NCI-H2107 treated with DMSO at 0.1 percent for 48 hours (cell line): ENCODE results near the gene RNASE9.
A peak's percentile ranks its signal among the peaks of the same experiment; 100 is the strongest.
"Not testable (repeated sequence)": the region's sequence is repeated elsewhere in the genome, so short reads cannot be mapped to it uniquely, and the experiment has no call there.

Source experiments
- DNase-seq: peaks from one replicate; lab custom pipeline; 2025; ENCODE audit not compliant: unreplicated experiment; lab: John Stamatoyannopoulos, UW

The RNASE9 gene

GRCh38 chr14:20578325-20578724 is 17.5 kb upstream of the RNASE9 start:
- no peak for DNase-seq

- not testable (repeated sequence) for DNase-seq
Measured at GRCh38 chr14:20572382-20572990, 11.6 kb upstream of the RNASE9 start.

- not testable (repeated sequence) for DNase-seq
Measured at GRCh38 chr14:20570720-20571119, 9.9 kb upstream of the RNASE9 start.

DNA sequence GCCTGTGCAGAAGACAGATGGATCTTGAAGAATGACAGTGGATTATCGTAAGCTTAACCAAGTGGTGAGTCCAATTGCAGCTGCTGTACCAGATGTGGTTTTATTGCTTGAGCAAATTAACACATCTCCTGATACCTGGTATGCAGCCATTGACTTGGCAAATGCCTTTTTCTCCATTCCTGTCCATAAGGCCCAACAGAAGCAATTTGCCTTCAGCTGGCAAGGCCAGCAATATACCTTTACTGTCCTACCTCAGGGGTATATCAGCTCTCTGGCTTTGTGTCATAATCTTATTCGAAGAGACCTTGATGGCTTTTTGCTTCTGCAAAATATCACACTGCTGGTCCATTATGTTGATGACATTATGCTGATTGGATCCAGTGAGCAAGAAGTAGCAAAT is 9.0 kb upstream of the RNASE9 start:
- DNase-seq: not testable (repeated sequence)

GRCh38 chr14:20569066-20569465 is 8.2 kb upstream of the RNASE9 start:
- no peak for DNase-seq

DNA sequence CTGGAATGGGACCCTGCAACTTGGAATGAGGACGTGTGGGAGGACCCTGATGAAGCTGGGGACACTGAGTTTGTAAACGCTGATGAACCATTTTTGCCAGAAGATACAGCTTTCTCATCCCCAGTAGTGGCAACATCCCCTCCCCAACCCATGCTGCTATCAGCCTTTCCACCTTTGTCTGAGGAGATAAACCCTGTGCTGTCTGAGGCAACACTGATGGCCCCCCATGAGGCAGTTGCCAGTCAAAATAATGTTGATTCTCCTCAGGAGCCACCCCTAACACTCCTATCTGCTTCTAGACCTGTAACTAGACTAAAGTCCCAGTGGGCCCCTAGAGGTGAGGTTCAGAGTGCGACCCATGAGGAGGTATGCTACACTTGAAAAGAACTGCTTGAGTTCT is 7.5 kb upstream of the RNASE9 start:
- DNase-seq: no peak

GRCh38 chr14:20567199-20567598 is 6.4 kb upstream of the RNASE9 start:
- not testable (repeated sequence) for DNase-seq

DNA sequence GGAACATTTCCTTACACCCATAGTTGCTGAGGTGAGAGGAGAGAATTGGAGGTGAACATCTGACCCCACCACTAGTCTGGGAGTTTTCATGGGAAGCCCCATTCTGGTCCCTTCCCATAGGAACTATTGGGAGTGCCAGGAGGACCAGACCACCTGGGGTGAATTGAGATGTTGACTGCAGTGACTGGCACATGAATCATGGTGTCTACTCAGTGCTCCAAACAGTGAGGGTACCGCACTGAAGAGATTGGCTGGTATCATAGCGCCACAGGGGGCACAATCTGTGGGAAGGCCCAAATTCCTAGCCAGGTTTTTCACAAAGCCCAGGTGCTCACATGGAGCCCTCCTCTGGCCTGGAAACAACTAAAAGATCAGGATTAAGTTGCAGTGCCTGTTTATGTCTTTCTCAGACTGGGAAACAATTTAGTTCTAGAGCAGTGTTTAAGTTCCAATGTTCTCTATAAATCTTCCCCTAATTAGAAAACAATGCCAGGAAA is 3.7 kb upstream of the RNASE9 start:
- no peak for DNase-seq

GRCh38 chr14:20563971-20564370 is 3.1 kb upstream of the RNASE9 start:
- DNase-seq: no peak

- no peak for DNase-seq
Measured at GRCh38 chr14:20559461-20559904, 1.4 kb downstream of the RNASE9 start.

GRCh38 chr14:20557212-20557542 is 3.7 kb downstream of the RNASE9 start:
- no peak for DNase-seq

DNA sequence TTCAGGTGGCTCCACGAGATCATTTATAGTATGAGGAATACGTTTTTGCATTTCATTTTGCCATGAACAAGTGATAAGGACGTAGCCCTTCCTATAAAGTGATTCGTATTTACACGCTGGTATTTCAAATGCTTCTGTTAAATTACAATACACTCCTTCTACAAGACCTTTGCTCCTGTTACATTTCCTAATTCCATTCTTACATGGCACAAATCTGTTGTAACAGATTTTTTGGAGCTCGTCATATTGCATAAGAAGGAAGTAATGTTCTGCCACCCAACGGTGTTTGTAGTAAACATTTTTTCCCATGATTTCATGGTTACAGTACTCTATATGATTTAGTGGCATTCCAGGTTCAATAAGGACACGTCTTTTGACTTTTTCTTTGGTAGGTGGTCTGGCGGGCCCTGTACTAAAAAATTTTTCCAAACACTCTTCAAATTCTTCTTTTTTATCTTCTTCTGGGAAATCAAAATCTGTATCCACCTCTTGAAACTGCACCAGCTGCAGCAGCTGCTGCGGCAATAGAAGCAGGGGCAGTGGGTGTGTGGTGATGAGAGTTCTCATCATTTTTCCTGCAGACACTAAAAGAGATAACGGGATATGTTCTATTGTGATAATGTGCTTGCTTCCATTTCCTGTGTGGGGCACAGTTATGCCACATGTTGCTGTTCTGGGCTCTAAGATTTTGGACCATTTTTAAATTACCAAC is 4.2 kb downstream of the RNASE9 start:
- no peak for DNase-seq

DNA sequence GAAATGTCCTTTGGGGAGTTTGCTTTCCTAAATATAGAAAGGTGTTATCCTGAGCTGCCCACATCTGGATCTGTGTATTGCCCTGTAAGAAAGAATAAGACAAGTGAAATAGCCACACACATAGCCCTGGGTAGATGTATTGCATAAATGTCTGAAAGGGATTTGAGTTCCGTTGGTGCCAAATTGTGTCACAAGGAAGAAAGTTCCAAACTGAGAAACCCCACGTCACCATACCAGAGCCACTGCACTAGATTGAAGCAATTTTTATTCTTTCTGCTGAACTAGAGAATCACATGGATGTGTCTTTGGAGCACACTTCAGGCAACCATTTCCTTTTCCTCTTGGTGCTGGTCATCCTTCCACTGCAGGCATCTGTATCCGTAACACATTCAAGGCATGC is 5.0 kb downstream of the RNASE9 start:
- no peak for DNase-seq

DNA sequence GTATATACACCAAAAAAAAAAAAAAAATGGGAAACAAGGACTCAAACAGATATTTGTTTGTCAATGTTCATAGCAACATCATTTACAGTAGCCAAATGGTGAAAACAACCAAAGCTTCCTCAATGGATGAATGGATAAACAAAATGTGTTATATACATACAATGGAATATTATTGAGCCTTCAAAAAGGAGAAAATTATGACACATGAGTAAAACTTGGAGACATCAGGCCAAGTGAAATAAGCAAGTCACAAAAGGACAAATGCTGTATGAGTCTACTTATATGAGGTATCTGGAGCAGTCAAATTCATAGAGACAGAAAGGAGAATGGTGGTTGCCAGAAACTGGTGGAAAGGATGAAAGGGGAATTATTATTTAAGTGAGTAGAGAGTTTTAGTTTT is 7.8 kb downstream of the RNASE9 start:
- no peak for DNase-seq

- no peak for DNase-seq
Measured at GRCh38 chr14:20551606-20552005, 9.2 kb downstream of the RNASE9 start.

- no peak for DNase-seq
Measured at GRCh38 chr14:20550926-20551325, 9.9 kb downstream of the RNASE9 start.

DNA sequence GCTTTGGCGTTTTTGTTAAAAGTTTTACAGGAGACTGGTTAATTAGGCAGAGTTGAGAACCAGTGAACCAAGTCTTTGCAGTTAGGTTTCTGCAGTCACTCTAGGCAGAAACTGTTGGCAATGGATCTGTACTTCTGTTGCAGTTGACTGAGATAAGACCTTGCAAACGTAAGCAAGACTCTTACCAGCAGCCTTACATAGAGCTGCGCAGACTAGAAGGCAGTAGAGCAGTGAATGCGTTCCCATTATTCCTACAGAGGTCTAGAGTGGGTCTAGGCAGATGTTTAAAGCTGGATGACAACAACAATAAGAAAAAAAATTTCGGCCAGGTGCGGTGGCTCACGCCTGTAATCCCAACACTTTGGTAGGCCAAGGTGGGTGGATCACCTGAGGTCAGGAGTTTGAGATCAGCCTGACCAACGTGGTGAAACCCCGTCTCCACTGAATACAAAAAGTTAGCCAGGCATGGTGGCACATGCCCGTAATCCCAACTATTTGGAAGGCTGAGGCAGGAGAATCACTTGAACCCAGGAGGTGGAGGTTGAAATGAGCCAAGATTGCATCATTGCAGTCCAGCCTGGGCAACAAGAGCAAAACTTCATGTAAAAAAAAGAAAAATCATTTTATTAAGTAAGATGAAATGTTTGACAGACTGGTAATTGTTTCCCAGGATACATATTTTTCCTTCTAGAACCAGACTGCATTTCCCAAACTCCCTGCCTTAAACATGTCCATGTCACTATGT is 12.3 kb downstream of the RNASE9 start:
- no peak for DNase-seq

- no peak for DNase-seq
Measured at GRCh38 chr14:20546877-20547276, 14.0 kb downstream of the RNASE9 start.

DNA sequence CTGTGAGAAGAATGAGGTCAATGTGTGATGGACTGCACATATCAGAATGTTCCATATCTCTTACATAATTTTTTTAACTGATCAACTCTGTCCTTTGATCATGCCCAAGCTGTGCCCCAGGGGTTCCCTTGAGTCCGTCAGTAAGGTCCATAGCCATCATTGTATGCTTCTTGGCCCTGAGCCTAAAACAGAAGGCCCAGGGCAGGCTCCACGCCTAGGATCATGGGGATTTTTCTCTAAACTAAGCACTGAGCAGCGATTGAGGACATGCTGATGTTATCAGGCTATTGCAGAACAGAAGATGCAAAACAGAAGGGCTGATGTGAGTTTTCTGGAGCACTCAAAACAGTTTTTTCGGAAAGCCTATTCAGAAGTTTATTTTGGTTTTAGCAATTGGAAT is 20.9 kb downstream of the RNASE9 start:
- no peak for DNase-seq

- DNase-seq: peak; percentile 47
Measured at GRCh38 chr14:20530771-20531571, 29.9 kb downstream of the RNASE9 start.

DNA sequence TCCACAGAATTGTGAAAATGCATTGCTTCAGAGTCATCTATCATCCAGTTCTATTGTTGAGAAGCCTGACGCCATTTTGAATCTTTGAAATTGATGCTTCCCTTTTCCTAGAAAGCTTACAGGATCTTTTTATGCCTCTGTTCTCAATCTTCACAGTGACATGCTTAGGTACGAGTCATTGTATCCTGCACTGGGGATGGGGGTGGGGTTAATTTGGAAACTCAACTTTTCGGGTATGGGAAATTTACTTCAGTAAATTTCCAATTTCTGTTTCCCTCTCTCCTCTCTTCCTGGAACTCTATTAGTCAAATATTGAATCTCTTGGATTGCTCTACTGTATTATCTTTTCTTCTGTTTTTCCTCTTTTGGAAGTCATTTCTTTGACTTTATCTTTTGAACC is 31.0 kb downstream of the RNASE9 start:
- no peak for DNase-seq
